OCI-LY3 (cell line): ENCODE measurements around the gene DENND11.
"Not testable (repeated sequence)": the region's sequence is repeated elsewhere in the genome, so short reads cannot be mapped to it uniquely, and the experiment has no call there.

Experiments
- H2AFZ ChIP-seq: fragments of 200-600, 300-600 bp; shearing (Covaris generic); 2 replicates; pipeline ENCODE4 v1.6.0; 2014; ENCODE audit warnings: antibody characterized with exemption, low read depth, low read length
- H3K27ac ChIP-seq: fragments of 200-600, 300-600 bp; sonication (generic); 2 replicates; pipeline ENCODE4 v1.5.1; 2014; ENCODE audit warnings: mild to moderate bottlenecking, low read length, moderate library complexity, mixed read lengths
- H3K27me3 ChIP-seq: fragments of 200-600, 300-600 bp; sonication (generic); 2 replicates; pipeline ENCODE4 v1.6.1; 2014; ENCODE audit warnings: low read depth, low read length, mixed read lengths
- H3K36me3 ChIP-seq: fragments of 200-600, 300-600 bp; sonication (generic); replicated peaks from 2 replicates; pipeline ENCODE3; 2014; ENCODE audit warnings: low read depth, low read length, mixed read lengths
- H3K4me1 ChIP-seq: fragments of 300-600, 200-600 bp; sonication (generic); 2 replicates; pipeline ENCODE4 v1.6.1; 2014; ENCODE audit warnings: low read length, mixed read lengths
- H3K4me2 ChIP-seq: fragments of 200-600, 300-600 bp; sonication (generic); 2 replicates; pipeline ENCODE4 v1.6.1; 2014; ENCODE audit warnings: low read length, mixed read lengths
- H3K4me3 ChIP-seq: fragments of 300-600, 200-600 bp; sonication (generic); 2 replicates; pipeline ENCODE4 v1.5.1; 2014; ENCODE audit warnings: antibody characterized with exemption, mild to moderate bottlenecking, low read length, moderate library complexity
- H3K79me2 ChIP-seq: fragments of 300-600, 200-600 bp; shearing (Covaris generic); 2 replicates; pipeline ENCODE4 v1.6.1; 2014; ENCODE audit warnings: mild to moderate bottlenecking, low read length, mixed read lengths
- H3K9ac ChIP-seq: fragments of 300-600, 200-600 bp; shearing (Covaris generic); 2 replicates; pipeline ENCODE4 v1.6.0; 2014; ENCODE audit warnings: mild to moderate bottlenecking, low read length, moderate library complexity
- H3K9me3 ChIP-seq: fragments of 200-600, 300-600 bp; shearing (Covaris generic); 2 replicates; pipeline ENCODE4 v1.6.1; 2014; ENCODE audit warnings: low read length, mixed read lengths; ENCODE audit not compliant: insufficient read depth
- H4K20me1 ChIP-seq: fragments of 200-600, 300-600 bp; sonication (generic); 2 replicates; pipeline ENCODE4 v1.6.1; 2016; ENCODE audit warnings: low read length, mixed read lengths; ENCODE audit not compliant: insufficient read depth
- CTCF ChIP-seq: fragments of 200-600, 300-600 bp; sonication (generic); IDR thresholded peaks from 2 replicates; pipeline ENCODE4 v1.5.1; 2014; ENCODE audit warnings: antibody characterized with exemption, low read length, low read depth
- EZH2phosphoT487 ChIP-seq: fragments of 200-600 bp; shearing (Covaris generic); IDR thresholded peaks from 2 replicates; pipeline ENCODE4 v1.6.1; 2018; ENCODE audit warnings: antibody characterized with exemption, mixed run types, low read depth

The DENND11 gene

DNA sequence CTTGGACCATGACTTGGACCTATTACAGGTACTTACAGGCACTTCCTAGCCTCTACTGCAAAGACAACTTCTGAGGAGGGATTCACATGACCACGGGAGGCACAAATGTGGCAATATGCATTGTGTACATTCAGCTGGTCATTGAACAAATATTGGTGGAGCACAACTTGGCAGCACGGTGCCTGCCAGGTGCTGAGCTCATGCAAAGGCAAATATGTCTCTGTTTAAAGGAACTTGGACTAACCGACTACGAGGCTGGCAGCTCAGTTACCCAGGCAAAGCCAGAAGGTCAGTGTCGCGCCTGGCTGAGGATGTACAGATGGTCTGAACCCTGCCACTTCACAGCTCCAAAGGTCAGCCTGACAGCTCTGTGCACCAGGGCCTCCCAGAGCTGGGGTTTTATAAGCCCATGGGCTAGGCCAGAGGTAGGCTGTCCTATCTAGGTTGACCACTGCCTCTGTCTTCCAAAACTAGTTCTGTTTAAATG is 6.1 kb downstream of the DENND11 start:
- Histone ChIP-seq H2AFZ (no peak overlapping the region), H4K20me1 (peaks cover 67% of the 10 kb centered on the region), H3K27me3 (no peaks in the 10 kb centered on the region), H3K4me3 (no peak overlapping the region), H3K4me1 (peaks cover 19% of the 10 kb centered on the region), H3K9me3 (no peaks in the 10 kb centered on the region), H3K36me3 (no peaks in the 10 kb centered on the region), H3K27ac (no peak overlapping the region), H3K9ac (no peak overlapping the region), H3K4me2 (no peak overlapping the region), H3K79me2 (peaks cover 52% of the 10 kb centered on the region)
- TF ChIP-seq EZH2phosphoT487 (no peak), CTCF (no peak)

DNA sequence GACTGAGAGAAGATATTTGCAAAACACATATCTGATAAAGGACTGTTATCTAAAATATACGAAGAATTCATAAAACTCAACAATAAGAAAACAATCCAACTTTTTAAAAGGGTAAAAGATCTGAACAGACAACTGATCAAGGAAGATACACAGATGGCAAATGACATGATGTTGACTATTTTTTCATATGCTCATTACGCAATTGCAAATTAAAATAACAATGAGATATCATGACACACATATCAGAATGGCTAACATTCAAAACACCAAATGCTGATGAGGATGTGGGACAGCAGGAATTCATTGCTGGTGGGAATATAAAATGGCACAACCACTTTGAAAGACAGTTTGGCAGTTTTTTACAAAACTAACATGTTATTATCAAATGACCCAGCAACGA is 8.9 kb downstream of the DENND11 start:
- Histone ChIP-seq H3K4me2 (no peak overlapping the region), H3K4me3 (no peak overlapping the region), H4K20me1 (peaks cover 66% of the 10 kb centered on the region), H3K27me3 (no peaks in the 10 kb centered on the region), H3K79me2 (peaks cover 48% of the 10 kb centered on the region), H3K27ac (no peak overlapping the region), H3K9ac (no peak overlapping the region), H2AFZ (no peak overlapping the region), H3K36me3 (peaks cover 4% of the 10 kb centered on the region), H3K9me3 (no peaks in the 10 kb centered on the region), H3K4me1 (peaks cover under 1% of the 10 kb centered on the region; the same call in 1 of the 2 replicates)
- TF ChIP-seq CTCF (no peak), EZH2phosphoT487 (no peak)

GRCh38 chr7:141691961-141692360 is 10.0 kb downstream of the DENND11 start:
- Histone ChIP-seq H3K79me2 (peaks cover 37% of the 10 kb centered on the region), H2AFZ (no peak overlapping the region), H3K4me1 (no peaks in the 10 kb centered on the region), H3K4me2 (no peak overlapping the region), H4K20me1 (peaks cover 56% of the 10 kb centered on the region), H3K36me3 (peaks cover 4% of the 10 kb centered on the region), H3K27me3 (no peaks in the 10 kb centered on the region), H3K4me3 (no peak overlapping the region), H3K27ac (no peak overlapping the region), H3K9me3 (no peaks in the 10 kb centered on the region), H3K9ac (no peak overlapping the region)
- TF ChIP-seq CTCF (no peak), EZH2phosphoT487 (no peak)

GRCh38 chr7:141691540-141691939 is 10.4 kb downstream of the DENND11 start:
- Histone ChIP-seq H3K4me1 (no peaks in the 10 kb centered on the region), H3K79me2 (peaks cover 33% of the 10 kb centered on the region)

DNA sequence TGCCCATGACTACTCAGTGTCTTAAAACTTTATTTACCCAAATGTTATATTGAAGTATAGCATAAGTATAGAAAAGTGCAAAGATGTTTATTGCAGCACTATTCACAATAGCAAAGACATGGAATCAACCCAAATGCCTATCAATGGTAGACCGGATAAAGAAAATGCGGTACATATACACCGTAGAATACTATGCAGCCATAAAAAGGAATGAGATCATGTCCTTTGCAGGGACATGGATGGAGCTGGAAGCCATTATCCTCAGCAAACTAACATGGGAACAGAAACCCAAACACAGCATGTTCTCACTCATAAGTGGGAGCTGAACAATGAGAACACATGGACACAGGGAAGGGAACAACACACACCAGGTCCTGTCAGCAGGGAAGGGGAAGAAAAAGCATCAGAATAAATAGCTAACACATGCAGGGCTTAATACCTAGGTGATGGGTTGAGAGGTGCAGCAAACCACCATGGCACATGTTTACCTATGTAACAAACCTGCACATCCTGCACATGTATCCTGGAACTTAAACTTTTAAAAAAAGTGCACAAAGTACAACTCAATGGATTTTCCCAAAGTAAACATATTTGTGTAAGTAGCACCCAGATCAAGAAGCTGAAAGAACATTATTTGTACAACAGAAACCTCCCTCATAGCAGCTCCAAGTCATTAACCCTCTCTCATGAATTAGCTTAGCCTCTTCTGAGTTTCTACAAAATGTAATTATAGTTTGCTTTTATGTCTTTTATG is 12.7 kb downstream of the DENND11 start:
- H3K4me2 ChIP-seq, H3K4me1 ChIP-seq: not testable (repeated sequence)

More at GRCh38 chr7:141691540-141691939, 10.4 kb downstream of the DENND11 start:
- no peaks in the 10 kb centered on the region for H3K9me3 ChIP-seq
- H2AFZ ChIP-seq = no peak overlapping the region
- peaks cover 4% of the 10 kb centered on the region for H3K36me3 ChIP-seq
- H3K4me3 ChIP-seq = no peak overlapping the region
- peaks cover 52% of the 10 kb centered on the region for H4K20me1 ChIP-seq
- TF ChIP-seq CTCF (no peak), EZH2phosphoT487 (no peak)
- no peak overlapping the region for H3K27ac ChIP-seq
- H3K9ac ChIP-seq = no peak overlapping the region
- H3K4me2 ChIP-seq = no peak overlapping the region
- H3K27me3 ChIP-seq = no peaks in the 10 kb centered on the region

More for the DNA sequence above, 12.7 kb downstream of the DENND11 start:
- H2AFZ ChIP-seq, H3K9me3 ChIP-seq, H3K27ac ChIP-seq, H3K9ac ChIP-seq, H3K27me3 ChIP-seq, H3K4me3 ChIP-seq: not testable (repeated sequence)
- Histone ChIP-seq H4K20me1 (peaks cover 43% of the 10 kb centered on the region), H3K79me2 (peaks cover 20% of the 10 kb centered on the region), H3K36me3 (peaks cover 13% of the 10 kb centered on the region)
